Measurements from ENCODE around the gene ADIG.

ADIG gene

GRCh38 chr20:38602185-38602581, 21.2 kb downstream of the ADIG start:
- DNase-seq (ENCODE audit: low spot score) = peak; percentile 79

GRCh38 chr20:38603286-38603685, 22.3 kb downstream of the ADIG start:
- DNase-seq (ENCODE audit: low spot score) = no peak

GRCh38 chr20:38604873-38605303, 23.9 kb downstream of the ADIG start:
- DNase-seq (ENCODE audit: low spot score) = peak; percentile 72

- no peak for DNase-seq (ENCODE audit: low spot score)
Observed at GRCh38 chr20:38607351-38607750, 26.4 kb downstream of the ADIG start.

GRCh38 chr20:38608188-38608587, 27.2 kb downstream of the ADIG start:
- DNase-seq (ENCODE audit: low spot score) = no peak

- no peak for DNase-seq (ENCODE audit: low spot score)
Observed at GRCh38 chr20:38609815-38610214, 28.8 kb downstream of the ADIG start.

GRCh38 chr20:38610521-38610920, 29.5 kb downstream of the ADIG start:
- no peak for DNase-seq (ENCODE audit: low spot score)

GRCh38 chr20:38612751-38613515, 31.9 kb downstream of the ADIG start:
- DNase-seq (ENCODE audit: low spot score) = no peak

- no peak for DNase-seq (ENCODE audit: low spot score)
Observed at GRCh38 chr20:38615283-38615682, 34.3 kb downstream of the ADIG start.

- no peak for DNase-seq (ENCODE audit: low spot score)
Observed at GRCh38 chr20:38616457-38616856, 35.5 kb downstream of the ADIG start.

GRCh38 chr20:38617011-38617829, 36.2 kb downstream of the ADIG start:
- peak; percentile 30 for DNase-seq (ENCODE audit: low spot score)

GRCh38 chr20:38617830-38618196, 36.8 kb downstream of the ADIG start:
- DNase-seq (ENCODE audit: low spot score) = no peak

- DNase-seq (ENCODE audit: low spot score) = no peak
Observed at GRCh38 chr20:38620441-38620840, 39.4 kb downstream of the ADIG start.

GRCh38 chr20:38623061-38623460, 42.1 kb downstream of the ADIG start:
- DNase-seq (ENCODE audit: low spot score) = no peak

GRCh38 chr20:38624084-38624483, 43.1 kb downstream of the ADIG start:
- DNase-seq (ENCODE audit: low spot score) = no peak

- DNase-seq (ENCODE audit: low spot score) = no peak
Observed at GRCh38 chr20:38625896-38626295, 44.9 kb downstream of the ADIG start.

GRCh38 chr20:38626921-38627659, 46.1 kb downstream of the ADIG start:
- DNase-seq (ENCODE audit: low spot score) = no peak

GRCh38 chr20:38628580-38629470, 47.8 kb downstream of the ADIG start:
- no peak for DNase-seq (ENCODE audit: low spot score)

- no peak for DNase-seq (ENCODE audit: low spot score)
Observed at GRCh38 chr20:38629979-38630378, 49.0 kb downstream of the ADIG start.

GRCh38 chr20:38630727-38631126, 49.7 kb downstream of the ADIG start:
- DNase-seq (ENCODE audit: low spot score) = no peak

- no peak for DNase-seq (ENCODE audit: low spot score)
Observed at GRCh38 chr20:38631155-38632022, 50.4 kb downstream of the ADIG start.
